Natural killer cell (primary cell): ENCODE results near the gene FGFBP3. TPM values are rescaled to one million over a fixed set of nuclear protein-coding genes. Genes with fewer than 3 reads are reported as not detected.

Experiments used
- ATAC-seq, 3 donors: fragments of 150-1000 bp in 2 of 3; fragments of 200-7000 bp in 1 of 3; cut with Tn5 transposase; 1 replicate in 1 of 3; 2 replicates in 2 of 3; pipeline ENCODE4 v1.10.0; 2021; ENCODE audit warnings: mild to moderate bottlenecking in 2 of 3, moderate library complexity in 2 of 3
- DNase-seq, 2 donors: peaks; one replicate each; pipeline versions ENCODE4 v3.0.0 to v3.0.0-alpha.2; 2013 to 2021; ENCODE audit warnings: mixed read lengths in 1 of 2
- H3K27ac ChIP-seq: one replicate; pipeline ENCODE4 v1.5.1; 2013; ENCODE audit warnings: mild to moderate bottlenecking, low read length
- H3K27me3 ChIP-seq: one replicate; pipeline ENCODE4 v1.6.1; 2013; ENCODE audit warnings: low read length; ENCODE audit not compliant: control insufficient read depth, insufficient read depth
- H3K36me3 ChIP-seq: one replicate; pipeline ENCODE4 v1.6.1; 2013; ENCODE audit warnings: low read length; ENCODE audit not compliant: control insufficient read depth, insufficient read depth
- H3K4me1 ChIP-seq: one replicate; pipeline ENCODE4 v1.6.1; 2013; ENCODE audit warnings: low read length; ENCODE audit not compliant: control insufficient read depth, insufficient read depth
- H3K4me3 ChIP-seq: one replicate; pipeline ENCODE4 v1.5.1; 2013; ENCODE audit warnings: low read length
- H3K9me3 ChIP-seq: one replicate; pipeline ENCODE4 v1.6.1; 2013; ENCODE audit warnings: low read length; ENCODE audit not compliant: control insufficient read depth, insufficient read depth
- H3K27ac Mint-ChIP-seq, 2 donors: one replicate each; pipeline ENCODE4 v1.8.0; 2022; ENCODE audit warnings: mild to moderate bottlenecking in 2 of 2, mixed read lengths in 2 of 2, moderate library complexity in 1 of 2
- H3K27me3 Mint-ChIP-seq, 2 donors: one replicate each; pipeline ENCODE4 v1.8.0; 2022; ENCODE audit warnings: low read depth in 2 of 2, mixed read lengths in 2 of 2
- H3K36me3 Mint-ChIP-seq: one replicate; pipeline ENCODE4 v1.8.0; 2022; ENCODE audit warnings: mixed read lengths
- H3K4me1 Mint-ChIP-seq, 2 donors: one replicate each; pipeline ENCODE4 v1.8.0; 2022; ENCODE audit warnings: mixed read lengths in 2 of 2
- H3K4me3 Mint-ChIP-seq: one replicate; pipeline ENCODE4 v1.8.0; 2022; ENCODE audit warnings: mild to moderate bottlenecking, moderate library complexity, mixed read lengths
- H3K9me3 Mint-ChIP-seq, 2 donors: one replicate each; pipeline ENCODE4 v1.8.0; 2022; ENCODE audit warnings: mixed read lengths in 2 of 2
- WGBS: methylation state at CpG from one replicate; pipeline ENCODE4 v1.1.7; 2013; ENCODE audit warnings: missing lambda C conversion rate; ENCODE audit not compliant: insufficient coverage; 5-methylcytosine and 5-hydroxymethylcytosine counted together
- intact Hi-C: fragments of 100-400 bp; cut with micrococcal nuclease; formaldehyde crosslinking; loops from one replicate; pipeline ENCODE4 v1.14.2; 2022
- total RNA-seq, 4 donors: library from RNA; stranded (reverse); fragments of 120-200 nt in 1 of 4; gene quantifications; one replicate each; pipeline versions ENCODE4 v1.2.3 to v1.2.4, GENCODE V29; 2013 to 2022
- TF ChIP-seq, protein P1 (sequence below): fragments of 200-600 bp; IDR thresholded peaks from one replicate; pipeline ENCODE4 v1.8.0; 2022; ENCODE audit warnings: antibody characterized with exemption

The FGFBP3 gene
- total RNA-seq, 3 donors from 2014 or later (not counting 1 experiment from before 2014, with no cell fraction given), result 2.0 to 2.9 (median 2.4) TPM

DNA sequence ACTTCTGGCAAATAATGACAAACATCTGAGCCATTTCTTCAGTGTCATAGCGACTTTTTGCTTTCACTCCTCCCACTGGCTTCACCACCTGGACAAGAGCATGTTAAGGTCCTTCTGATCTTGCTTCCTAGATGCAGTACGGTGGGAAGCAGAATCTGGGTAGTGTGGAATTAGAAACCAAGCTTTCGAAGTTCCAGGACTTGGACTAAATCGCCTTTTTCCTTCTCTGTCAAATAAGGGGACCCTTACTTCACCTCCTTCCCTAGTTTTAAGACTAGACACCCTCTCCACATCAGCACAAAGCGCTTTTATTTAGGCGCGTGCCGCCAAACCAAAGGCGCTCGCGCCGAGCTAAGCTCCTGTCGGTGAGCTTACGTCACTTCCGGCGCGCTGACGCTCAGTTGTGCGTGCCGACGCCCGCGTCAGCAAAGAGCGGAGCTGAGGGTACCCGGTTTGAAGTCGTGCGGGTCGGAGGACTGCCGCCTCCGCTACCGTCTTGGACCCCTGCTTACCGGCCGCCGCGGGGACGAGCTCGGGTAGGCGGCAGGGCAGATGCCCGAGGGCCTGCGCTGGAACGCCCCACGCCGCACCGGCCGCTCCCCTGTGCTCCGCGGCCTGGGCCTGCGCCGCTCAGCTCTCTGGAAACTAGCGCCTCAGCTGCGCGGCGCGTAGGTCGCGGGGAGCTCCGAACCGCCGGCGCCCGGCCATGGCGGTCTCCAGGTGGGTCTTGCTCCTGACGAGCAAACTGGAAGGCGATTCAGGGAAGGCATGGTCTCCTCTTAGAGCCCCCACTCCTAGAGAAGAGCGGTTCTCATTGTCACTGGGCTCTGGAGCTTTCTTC is 14.3 kb upstream of the FGFBP3 start, which contains the start of gene BTAF1:
Gene BTAF1, plus strand, starts transcription at position 400 of the 841 bp plus-strand sequence. Its CDS starts 307 bp downstream, at position 707.
- DNase-seq (peak; percentile 90 to 98), ATAC-seq (peak; percentile 92 to 96 (median 92))
- Histone ChIP-seq H3K9me3 (peaks cover 4% of the 10 kb centered on the region), H3K27ac (peak within 1 kb of the TSS; percentile 88), H3K4me3 (peak within 1 kb of the TSS; percentile 57), H3K27me3 (peaks cover 6% of the 10 kb centered on the region), H3K36me3 (peaks cover 5% of the 10 kb centered on the region), H3K4me1 (peaks cover 9% of the 10 kb centered on the region)
- whole genome bisulfite sequencing, result under 1% methylated on average over 65 of the region's 65 CpGs
- TF ChIP-seq, protein P1, sequence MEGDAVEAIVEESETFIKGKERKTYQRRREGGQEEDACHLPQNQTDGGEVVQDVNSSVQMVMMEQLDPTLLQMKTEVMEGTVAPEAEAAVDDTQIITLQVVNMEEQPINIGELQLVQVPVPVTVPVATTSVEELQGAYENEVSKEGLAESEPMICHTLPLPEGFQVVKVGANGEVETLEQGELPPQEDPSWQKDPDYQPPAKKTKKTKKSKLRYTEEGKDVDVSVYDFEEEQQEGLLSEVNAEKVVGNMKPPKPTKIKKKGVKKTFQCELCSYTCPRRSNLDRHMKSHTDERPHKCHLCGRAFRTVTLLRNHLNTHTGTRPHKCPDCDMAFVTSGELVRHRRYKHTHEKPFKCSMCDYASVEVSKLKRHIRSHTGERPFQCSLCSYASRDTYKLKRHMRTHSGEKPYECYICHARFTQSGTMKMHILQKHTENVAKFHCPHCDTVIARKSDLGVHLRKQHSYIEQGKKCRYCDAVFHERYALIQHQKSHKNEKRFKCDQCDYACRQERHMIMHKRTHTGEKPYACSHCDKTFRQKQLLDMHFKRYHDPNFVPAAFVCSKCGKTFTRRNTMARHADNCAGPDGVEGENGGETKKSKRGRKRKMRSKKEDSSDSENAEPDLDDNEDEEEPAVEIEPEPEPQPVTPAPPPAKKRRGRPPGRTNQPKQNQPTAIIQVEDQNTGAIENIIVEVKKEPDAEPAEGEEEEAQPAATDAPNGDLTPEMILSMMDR, result no peak
- Mint-ChIP-seq H3K36me3 (no peaks in the 10 kb centered on the region), H3K4me3 (peak within 1 kb of the TSS; percentile 94), H3K27me3 (peaks cover 4 to 9% of the 10 kb centered on the region in 2 donors), H3K4me1 (peaks cover 36 to 39% of the 10 kb centered on the region in 2 donors), H3K27ac (peak within 1 kb of the TSS; percentile 95 to 97), H3K9me3 (no peaks in the 10 kb centered on the region)
- intact Hi-C loops, result loop anchor here (2.0 kb wide), 1 partner anchor 15 kb away; the partner anchor contains the start of gene FGFBP3

DNA sequence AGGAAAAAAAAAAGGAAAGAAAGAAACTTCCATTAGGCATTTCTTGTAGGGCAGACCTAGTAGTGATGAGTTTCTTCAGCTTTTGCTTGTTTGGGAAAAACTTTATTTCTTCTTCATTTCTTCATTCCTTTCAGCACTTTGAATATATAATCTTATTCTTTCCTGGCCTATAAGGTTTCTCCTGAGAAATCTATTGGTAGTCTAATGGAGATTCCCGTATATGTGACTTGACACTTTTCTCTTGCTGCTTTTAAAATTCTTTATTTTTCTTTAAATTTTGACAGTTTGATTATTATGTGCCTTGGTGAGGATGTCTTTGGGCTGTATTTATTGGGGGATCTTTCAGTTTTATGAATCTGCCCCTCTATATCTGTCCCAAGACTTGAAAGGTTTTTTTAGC is 10.4 kb upstream of the FGFBP3 start:
- TF ChIP-seq, protein P1, result no peak
- no peak overlapping the region for H3K27ac Mint-ChIP-seq
- Histone ChIP-seq H3K4me3 (no peak overlapping the region), H3K9me3 (peaks cover 4% of the 10 kb centered on the region), H3K36me3 (no peaks in the 10 kb centered on the region), H3K27me3 (peaks cover 20% of the 10 kb centered on the region), H3K4me1 (peaks cover 5% of the 10 kb centered on the region), H3K27ac (no peak overlapping the region)
- H3K9me3 Mint-ChIP-seq, result no peaks in the 10 kb centered on the region
- peaks cover 28 to 34% of the 10 kb centered on the region in 2 donors for H3K27me3 Mint-ChIP-seq
- no peaks in the 10 kb centered on the region for H3K36me3 Mint-ChIP-seq
- DNase-seq, result no peak
- WGBS, result no CpG with 5 or more reads among the region's 1 CpG
- no peak overlapping the region for H3K4me3 Mint-ChIP-seq
- intact Hi-C loops, result no loop called here
- ATAC-seq, result no peak
- H3K4me1 Mint-ChIP-seq, result peaks cover 16% of the 10 kb centered on the region in 2 donors

DNA sequence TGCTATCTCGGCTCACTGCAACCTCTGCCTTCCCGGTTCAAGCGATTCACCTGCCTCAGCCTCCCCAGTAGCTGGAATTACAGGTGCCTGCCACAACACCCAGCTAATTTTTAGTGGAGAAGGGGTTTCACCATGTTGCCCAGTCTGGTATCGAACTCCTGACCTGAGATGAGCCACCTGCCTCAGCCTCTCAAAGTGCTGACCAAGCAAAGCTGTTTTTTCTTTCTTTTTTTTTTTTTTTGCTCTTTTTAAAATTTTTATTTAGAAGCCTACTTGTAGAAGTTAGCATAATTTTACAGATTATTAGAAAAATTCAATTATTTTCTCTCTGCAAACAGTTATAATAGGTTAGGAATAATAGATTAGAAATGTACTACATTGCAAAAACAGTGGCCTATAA is 1.2 kb upstream of the FGFBP3 start:
- DNase-seq (no peak), ATAC-seq (no peak)
- no peak overlapping the region for H3K4me3 ChIP-seq
- H3K36me3 ChIP-seq, result no peaks in the 10 kb centered on the region
- no peak overlapping the region for H3K27ac ChIP-seq
- Mint-ChIP-seq H3K27me3 (peaks cover 6 to 15% of the 10 kb centered on the region in 2 donors), H3K4me3 (peak overlapping the region; percentile 31), H3K36me3 (no peaks in the 10 kb centered on the region), H3K9me3 (no peaks in the 10 kb centered on the region), H3K27ac (no peak overlapping the region), H3K4me1 (peaks cover 26% of the 10 kb centered on the region in 2 donors)
- TF ChIP-seq, protein P1, result no peak
- intact Hi-C loops, result no loop called here
- no peaks in the 10 kb centered on the region for H3K9me3 ChIP-seq
- WGBS, result 93% methylated on average over 3 of the region's 4 CpGs
- peaks cover 16% of the 10 kb centered on the region for H3K4me1 ChIP-seq
- peaks cover 7% of the 10 kb centered on the region for H3K27me3 ChIP-seq
